Midbrain (tissue), 1 donor: ENCODE results near the gene CXCL3.

ENCODE experiments used
- DNase-seq: peaks from one replicate; lab custom pipeline; 2025; lab: John Stamatoyannopoulos, UW

Gene CXCL3

DNA sequence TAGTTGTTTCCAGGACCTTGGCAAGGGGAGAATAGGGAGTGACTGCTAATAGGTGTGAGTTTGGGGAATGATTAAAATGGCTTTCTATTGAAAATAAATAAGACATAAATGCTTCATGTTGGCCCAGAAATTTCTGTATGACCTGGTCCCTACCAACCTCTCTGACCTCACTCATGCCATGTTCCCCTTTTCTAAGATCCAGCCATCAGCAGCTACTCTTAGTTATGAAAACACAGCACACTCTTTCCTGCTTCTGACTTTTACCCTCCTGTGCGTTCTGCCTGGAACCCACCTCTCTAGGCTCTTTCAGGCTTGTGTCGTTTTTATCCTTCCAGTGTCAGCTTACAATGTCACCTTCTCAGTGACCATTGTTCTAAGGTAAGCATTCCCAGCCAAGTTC, 25.2 kb downstream of the CXCL3 start:
- no peak for DNase-seq

DNA sequence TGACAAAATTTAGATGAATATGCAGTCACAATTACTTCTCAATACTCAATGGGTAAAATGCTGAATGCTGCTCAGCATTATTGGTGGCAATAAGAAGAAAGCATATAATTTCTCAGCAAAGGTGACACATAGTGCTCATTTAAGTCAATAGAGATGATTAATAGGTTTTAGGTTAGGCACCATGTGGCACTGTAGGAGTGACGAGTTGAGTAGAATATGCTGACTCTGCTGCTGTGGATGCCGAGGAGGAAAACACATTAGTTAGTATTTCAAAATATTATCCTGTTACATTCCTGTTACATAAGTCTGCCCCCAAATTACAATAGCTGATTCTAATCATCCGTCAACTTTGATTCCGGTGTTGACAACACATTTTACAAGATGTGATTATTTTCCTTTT, 26.4 kb downstream of the CXCL3 start:
- no peak for DNase-seq

DNA sequence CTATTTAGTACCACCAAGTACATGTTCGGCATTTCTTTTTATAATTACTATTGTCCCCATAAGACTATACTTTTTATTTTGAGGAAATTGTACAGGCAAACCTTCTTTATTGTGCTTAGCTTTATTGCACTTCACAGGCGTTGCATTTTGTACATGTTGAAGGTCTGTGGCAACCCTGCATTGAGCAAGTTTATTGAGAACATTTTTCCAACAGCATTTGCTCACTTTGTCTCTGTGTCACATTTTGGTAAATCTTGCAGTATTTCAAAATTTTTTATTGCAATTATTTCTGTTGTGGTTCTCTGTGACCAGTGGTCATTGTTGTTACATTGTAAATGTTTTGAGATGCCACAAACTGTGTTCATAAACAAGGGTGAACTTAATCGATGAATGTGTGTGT, 29.2 kb downstream of the CXCL3 start:
- DNase-seq = no peak

DNA sequence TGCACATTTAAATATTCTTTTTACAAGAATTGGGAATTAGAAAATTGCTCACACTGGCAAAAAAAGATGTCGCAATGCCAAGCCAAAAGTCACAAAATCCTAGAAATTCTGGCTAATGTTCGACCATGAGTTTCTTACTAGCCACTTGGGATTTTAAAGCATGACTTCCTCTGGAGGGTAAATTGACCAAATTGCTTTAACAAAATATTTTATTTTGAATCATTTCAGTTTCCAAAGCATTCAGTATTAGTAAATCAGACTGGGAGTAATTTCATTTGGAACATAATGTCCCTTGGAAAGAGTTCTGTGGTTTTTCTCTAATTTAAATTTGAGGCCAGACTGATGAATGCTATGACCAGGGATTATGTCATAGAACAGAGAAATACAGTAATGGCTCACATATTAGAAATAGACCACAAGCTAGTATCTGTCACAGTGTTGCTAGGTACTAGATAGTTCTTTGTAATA, 32.4 kb downstream of the CXCL3 start:
- DNase-seq = no peak

DNA sequence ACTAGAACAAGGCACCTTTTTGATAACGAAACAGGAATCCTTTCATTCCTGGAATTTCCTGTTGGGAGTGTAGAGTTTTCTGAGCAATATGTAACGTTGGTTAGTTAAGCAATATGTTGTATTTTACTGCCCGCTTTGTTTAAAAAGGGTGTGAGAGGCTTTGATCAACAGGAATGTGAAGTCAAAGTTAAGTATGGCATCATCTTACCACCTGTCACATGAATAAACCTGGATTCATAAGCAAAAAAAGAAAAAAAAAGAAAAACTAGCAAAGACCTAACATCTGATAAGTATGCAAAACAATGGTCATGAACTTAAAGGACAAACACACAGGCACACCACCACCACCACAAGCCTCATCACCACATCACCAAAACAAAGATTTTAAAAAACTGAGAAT, 33.0 kb downstream of the CXCL3 start:
- no peak for DNase-seq

DNA sequence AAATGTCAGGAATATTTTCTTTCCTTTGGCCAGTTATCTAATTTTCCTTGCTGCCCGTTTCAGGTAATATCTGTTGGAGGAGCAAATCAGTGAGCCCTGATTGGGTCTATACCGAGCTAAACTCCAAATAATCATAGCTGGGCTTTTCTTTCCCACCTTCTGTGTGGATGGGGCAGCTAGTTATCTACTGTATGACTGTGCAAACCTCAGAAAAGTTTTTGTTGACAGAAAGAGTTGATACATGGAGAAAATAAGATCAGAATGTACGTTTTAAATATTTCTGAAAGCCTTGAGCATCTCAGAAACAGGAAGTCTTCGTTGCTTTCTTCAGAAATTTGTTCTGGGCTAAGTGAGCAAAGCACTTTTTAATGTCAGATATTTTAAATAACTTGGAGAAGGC, 33.8 kb downstream of the CXCL3 start:
- no peak for DNase-seq

DNA sequence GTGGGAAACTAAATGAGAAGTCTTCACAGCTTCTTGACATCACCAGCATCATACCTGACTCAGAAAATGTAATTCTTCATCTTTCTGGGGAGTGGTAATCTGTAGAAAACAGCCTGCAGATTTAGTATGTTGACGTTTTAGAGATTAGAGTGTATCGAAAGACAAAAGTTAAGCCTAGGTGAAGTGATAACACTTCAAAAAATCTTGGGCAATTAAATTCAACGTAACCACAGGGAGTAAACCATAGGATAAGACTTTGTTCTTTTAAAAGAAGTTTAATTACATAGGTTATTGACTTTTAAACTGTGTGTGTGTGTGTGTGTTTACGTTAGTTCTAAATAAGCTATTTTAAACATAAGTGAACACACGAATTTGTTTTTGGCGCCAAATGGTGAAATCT, 38.2 kb downstream of the CXCL3 start:
- DNase-seq = no peak

DNA sequence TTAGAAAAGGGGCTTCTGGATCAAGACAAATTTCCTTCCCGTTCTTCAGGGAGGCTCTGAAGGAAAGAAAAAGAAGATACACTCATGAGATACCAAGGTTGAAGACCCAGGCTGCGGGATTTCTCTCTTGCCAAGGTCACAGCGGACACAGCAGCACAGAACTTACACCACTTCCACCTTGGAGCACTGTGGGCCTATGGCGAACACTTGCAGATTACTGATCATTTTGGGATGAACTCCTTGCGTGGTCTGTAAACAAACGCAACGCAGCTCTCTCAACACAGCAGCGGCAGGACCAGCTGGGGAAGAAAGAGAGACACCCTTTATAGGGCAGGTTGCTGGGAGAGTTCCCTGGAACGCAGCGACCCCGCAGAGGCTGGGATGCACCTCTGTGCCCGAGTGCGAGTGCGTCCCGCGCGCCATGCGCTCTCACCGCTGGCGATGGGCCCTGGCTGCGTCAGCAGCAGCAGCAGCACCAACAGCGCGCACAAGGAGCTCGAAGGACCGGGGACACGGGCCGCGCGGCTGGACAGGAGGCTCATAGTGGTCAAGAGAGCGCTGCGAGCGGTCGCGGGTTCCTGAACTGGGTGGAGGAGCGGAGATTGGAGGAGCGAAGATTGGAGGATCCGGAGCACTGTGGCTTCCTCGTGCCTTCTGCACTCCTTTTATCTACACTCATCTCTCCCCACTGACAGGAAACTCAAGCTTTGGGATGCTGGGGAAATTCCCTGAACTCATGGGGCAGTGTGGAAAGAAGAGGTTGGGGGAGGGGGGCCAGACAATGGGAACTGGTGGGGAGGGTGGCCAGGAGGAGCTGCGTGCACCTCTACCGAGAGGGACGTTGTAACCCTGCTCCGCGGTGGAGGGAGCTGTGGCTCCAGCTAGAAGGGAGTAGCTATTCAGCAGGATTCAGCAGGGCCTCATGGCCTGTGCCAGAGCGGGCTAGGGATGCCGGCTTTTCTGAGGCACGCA, 40.2 kb downstream of the CXCL3 start, which contains the start of gene CXCL5:
TSS of gene CXCL5 (minus strand) at position 638 of the 972 bp plus-strand sequence. CDS start at position 542, 96 bp downstream.
- peak; percentile 12 for DNase-seq

DNA sequence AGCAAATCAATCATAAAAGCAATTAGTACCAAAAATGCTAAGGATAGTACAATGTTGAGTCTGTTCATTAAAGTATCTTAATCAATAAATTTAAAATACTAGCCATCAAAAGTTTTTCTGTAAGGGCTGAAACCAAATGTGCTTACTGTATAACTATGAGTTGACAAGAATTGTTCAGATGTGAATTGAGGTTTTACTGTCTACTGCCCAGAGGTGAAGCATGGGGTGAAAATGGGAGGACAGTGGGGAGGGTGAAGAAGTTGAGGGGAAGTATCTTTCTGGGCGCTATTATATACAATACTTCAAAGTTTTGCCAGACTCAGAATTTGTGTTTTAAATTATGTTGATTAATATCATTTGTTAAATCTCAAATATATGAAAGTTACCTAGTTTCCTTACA, 46.4 kb downstream of the CXCL3 start:
- DNase-seq = no peak

DNA sequence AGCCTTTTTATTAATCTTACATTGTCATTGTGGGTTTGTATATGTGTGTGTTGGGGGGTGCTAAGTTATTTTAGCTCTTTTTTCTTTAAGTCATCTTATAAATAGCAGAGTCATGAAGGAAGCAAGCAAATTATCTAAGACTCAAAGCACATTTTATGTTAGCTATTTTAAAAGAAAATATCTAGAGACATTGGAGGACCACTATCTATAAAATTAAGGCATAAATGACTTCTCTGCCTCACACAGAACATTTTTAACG, 46.8 kb downstream of the CXCL3 start:
- DNase-seq = no peak

DNA sequence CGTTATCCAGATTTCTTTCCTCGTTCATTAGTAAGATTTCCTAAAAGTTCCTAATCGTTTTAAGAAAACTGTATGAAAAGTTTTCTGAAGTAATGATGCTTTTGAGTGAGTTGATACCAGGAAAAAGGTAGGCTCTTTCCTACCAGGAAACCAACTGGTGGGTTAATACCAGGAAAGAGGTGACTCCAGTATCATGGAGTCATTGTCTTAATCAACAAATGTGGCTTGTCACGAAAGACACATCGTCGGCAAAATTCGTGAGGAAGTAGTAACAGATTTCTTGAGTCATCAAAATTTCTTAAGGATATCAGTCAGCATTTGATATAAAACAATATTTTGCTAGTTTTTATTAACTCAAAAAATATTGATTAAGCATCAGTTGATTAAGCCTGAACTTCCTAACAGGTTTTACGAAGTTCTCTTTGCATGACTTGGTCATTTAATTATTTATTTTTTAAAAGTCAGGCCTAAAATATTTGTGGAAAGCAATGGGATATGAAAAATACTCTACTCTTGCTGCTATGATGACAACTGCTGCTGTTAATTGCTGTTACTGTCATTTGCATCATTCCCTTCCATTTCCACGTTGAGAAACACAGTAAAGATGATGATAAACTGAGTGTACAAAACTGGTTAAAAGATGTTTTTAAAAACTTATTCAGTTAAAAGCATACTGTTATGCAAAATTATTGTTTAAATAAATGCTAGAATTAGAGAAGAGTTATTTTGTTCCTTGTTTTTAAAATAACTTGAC, 47.3 kb downstream of the CXCL3 start:
- DNase-seq = no peak

DNA sequence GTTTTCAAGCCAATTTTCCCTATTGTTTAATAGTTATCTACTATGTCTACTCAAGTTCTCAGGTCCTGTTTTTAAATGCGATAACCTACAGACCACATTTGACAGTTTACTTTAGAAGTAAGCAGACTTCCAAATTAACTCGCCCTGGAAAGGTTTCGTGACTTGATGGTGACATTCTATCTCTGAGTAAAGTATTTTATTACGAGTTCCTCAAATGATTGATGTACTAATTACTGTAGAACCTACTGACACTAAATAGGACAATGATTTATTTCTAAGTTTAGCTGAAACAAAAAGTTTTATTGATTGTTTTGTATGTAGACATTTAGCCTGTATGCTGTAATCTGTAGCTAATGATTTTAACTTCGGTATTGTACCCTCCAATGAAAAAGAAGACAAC, 48.6 kb downstream of the CXCL3 start:
- no peak for DNase-seq

DNA sequence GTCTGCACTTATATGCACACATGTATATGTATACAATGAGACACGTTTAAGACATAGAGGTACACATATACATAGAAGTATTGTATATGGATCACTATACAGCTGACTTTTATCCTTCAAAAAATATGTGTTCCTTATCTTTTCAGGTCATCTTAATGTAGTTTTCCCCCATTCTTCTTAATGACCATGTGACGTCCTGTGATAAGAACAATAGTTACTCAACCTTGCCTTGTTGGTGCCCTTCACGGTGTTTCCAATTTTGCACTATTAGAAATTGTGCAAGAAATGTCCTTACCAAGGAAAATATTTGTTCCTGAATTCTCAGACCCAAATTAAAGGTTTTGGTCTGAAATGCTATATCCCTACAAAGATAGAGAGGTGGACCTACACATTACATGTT, 49.5 kb downstream of the CXCL3 start:
- no peak for DNase-seq

DNA sequence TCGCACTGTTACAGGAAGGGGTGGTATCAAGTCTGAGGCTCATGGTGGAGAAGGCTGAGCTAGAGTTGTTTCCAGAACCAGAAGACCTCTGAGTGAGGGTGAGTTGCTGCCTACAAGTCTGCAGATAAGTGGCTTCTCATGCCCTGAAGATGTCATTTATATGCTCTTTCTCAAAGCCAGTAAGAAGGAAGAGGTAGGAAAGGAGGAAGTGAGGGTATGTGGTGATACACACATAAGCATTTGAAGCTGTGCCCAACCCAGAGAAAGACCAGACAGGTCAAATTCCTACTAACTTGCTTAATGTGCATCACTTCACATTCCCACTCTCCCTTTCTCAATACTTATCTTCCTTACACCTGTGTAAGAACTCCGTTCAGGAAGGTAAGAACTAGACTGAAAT, 50.4 kb downstream of the CXCL3 start, which contains the start of gene PPBP:
TSS of gene PPBP (minus strand) at position 130 of the 400 bp plus-strand sequence. CDS start at position 43, 87 bp downstream.
- no peak for DNase-seq
